Mucosa of descending colon (tissue), 3 donors: Measurements from ENCODE around the gene FUT9. TPM values are rescaled to one million over a fixed set of nuclear protein-coding genes. Genes with fewer than 3 reads are reported as not detected.

Source experiments
- ATAC-seq: fragments of 200-7000 bp; cut with Tn5 transposase; one replicate; pipeline ENCODE4 v1.9.1; 2020; ENCODE audit warnings: mild to moderate bottlenecking, moderate library complexity
- DNase-seq, 3 donors: peaks; one replicate each; pipeline ENCODE4 v3.0.0-alpha.2; 2020
- H3K36me3 ChIP-seq: fragments of 200-600 bp; one replicate; pipeline ENCODE4 v1.8.0; 2021; ENCODE audit warnings: low read depth, mild to moderate bottlenecking
- H3K4me1 ChIP-seq: fragments of 200-600 bp; one replicate; pipeline ENCODE4 v1.8.0; 2021; ENCODE audit warnings: low read depth, mild to moderate bottlenecking
- H3K4me3 ChIP-seq: fragments of 200-600 bp; one replicate; pipeline ENCODE4 v1.8.0; 2021; ENCODE audit warnings: mild to moderate bottlenecking
- H3K9me3 ChIP-seq: fragments of 200-600 bp; one replicate; pipeline ENCODE4 v1.8.0; 2021; ENCODE audit warnings: mild to moderate bottlenecking
- intact Hi-C, 2 donors: fragments of 100-400 bp; cut with DNase I in 1 of 2; cut with micrococcal nuclease in 1 of 2; formaldehyde crosslinking; loops; one replicate each; pipeline versions ENCODE4 v1.11.0 to v1.11.1; 2022; cut with DNase I, micrococcal nuclease
- total RNA-seq, 3 donors: library from RNA; stranded (reverse); fragmentation: NEBNext Ultra II Directional in 2 of 3; extraction: Animal tissue kit (Norgen Biotek cat#: 25700) in 2 of 3; gene quantifications; one replicate each; pipeline versions ENCODE4 v1.2.1 to v1.2.4, GENCODE V29; 2021 to 2023
- TF ChIP-seq, protein P1 (sequence below): fragments of 200-600 bp; IDR thresholded peaks from one replicate; pipeline ENCODE4 v1.8.0; 2022; ENCODE audit warnings: antibody characterized with exemption, mild to moderate bottlenecking
- donor health status: DM: no; HTN: no; CAD: no; lungs with moderate emphysema.
- donor health status: DM: no; HTN: no; CAD: no.
- donor health status: DM: no; HTN: yes; CAD: no.

FUT9 gene
- total RNA-seq, 3 donors from 2014 or later: 0.02 to 0.09 TPM; not detected in 1

DNA sequence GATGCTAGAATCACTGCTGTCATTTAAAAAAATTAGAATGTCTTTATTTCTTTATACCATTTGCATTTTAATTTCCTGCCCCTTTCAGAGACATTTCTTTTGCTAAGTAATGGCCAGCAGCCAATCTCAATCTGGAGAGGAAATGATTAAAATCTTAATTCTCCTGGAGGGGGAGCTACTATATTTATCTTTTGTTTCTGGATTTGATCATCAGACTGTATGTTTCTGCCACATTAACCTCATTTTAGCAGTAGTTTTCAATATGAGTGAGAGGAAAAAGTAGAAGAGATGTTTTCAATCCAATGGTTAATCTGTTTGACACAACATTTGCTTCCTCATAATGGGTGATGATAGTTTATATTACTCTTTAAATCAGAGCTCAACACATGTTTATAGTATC is 138.0 kb downstream of the FUT9 start:
- DNase-seq: no peak
- no peaks in the 10 kb centered on the region for H3K9me3 ChIP-seq
- H3K36me3 ChIP-seq: no peaks in the 10 kb centered on the region
- TF ChIP-seq, protein P1, sequence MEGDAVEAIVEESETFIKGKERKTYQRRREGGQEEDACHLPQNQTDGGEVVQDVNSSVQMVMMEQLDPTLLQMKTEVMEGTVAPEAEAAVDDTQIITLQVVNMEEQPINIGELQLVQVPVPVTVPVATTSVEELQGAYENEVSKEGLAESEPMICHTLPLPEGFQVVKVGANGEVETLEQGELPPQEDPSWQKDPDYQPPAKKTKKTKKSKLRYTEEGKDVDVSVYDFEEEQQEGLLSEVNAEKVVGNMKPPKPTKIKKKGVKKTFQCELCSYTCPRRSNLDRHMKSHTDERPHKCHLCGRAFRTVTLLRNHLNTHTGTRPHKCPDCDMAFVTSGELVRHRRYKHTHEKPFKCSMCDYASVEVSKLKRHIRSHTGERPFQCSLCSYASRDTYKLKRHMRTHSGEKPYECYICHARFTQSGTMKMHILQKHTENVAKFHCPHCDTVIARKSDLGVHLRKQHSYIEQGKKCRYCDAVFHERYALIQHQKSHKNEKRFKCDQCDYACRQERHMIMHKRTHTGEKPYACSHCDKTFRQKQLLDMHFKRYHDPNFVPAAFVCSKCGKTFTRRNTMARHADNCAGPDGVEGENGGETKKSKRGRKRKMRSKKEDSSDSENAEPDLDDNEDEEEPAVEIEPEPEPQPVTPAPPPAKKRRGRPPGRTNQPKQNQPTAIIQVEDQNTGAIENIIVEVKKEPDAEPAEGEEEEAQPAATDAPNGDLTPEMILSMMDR: no peak
- intact Hi-C loops: no loop called here
- no peak overlapping the region for H3K4me3 ChIP-seq
- no peak for ATAC-seq
- no peaks in the 10 kb centered on the region for H3K4me1 ChIP-seq

DNA sequence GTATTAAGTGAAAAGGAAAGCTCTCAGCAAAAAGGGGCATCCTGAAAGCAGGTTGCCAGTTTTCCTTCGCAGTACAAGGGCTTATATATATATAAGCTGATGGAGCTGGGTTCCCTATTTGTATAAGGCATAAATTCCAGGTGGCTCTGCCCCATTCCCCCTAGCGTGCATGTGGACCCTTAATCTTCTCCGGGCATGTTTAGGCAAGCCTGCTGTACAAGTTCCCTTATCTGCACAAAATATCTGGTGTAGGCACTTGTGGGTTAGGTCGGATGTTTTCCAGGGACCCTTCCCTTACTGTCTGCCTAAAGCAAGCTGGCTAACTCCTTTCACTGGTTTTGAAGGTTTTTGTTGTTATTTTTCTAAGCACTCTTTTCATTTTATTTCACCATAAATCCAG is 140.7 kb downstream of the FUT9 start:
- TF ChIP-seq, protein P1: no peak
- intact Hi-C loops: no loop called here
- DNase-seq (no peak), ATAC-seq (no peak)
- H3K4me1 ChIP-seq: no peaks in the 10 kb centered on the region
- H3K9me3 ChIP-seq: no peaks in the 10 kb centered on the region
- no peak overlapping the region for H3K4me3 ChIP-seq
- H3K36me3 ChIP-seq: no peaks in the 10 kb centered on the region

DNA sequence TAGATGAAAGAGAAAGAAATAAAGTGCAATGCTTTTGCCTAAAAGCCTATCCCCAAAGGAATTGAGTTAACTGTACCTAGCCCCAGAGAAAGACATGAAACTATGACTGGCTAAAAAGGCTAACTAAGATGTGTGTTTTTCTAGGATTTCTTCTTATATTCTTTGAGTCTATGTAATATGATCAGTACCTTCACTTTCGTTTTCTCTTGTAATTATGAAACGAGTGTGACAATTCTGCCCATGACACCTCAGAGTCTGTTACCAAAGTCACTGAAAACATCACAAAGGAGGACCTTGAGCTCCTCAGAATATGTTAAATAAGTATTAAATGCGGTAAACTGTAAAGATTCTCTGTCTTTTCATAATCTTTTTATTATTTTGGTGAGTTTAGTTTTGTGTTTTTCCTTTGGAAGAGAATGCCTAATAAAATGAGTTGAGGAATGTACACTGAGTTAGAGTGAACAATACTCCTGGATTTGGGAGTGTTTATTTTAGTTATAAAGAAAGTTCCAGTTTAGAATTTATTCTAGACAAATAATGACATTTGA is 141.3 kb downstream of the FUT9 start:
- no peaks in the 10 kb centered on the region for H3K9me3 ChIP-seq
- intact Hi-C loops: no loop called here
- ATAC-seq (no peak), DNase-seq (no peak)
- TF ChIP-seq, protein P1: no peak
- no peaks in the 10 kb centered on the region for H3K4me1 ChIP-seq
- H3K36me3 ChIP-seq: no peaks in the 10 kb centered on the region
- H3K4me3 ChIP-seq: no peak overlapping the region

DNA sequence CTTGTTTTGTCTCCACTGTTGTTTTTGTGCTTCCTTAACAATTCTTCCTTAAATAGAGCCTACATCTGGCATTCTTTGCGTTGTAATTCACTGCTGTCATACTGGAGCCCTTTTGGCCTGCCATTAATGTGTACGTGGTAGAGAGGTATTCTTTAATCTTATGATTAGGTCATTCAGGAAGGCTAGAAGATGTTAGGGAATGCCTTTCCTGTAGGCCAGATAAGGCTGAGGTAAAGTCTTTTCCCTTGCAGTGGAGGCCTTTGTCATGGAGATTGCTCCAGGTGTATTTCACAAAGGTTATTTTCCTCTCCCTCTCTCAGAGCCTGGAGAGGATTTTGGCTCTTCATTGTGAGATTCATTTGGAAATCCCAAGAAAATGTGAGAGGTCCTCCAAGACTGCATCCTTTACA is 146.9 kb downstream of the FUT9 start:
- Histone ChIP-seq H3K4me3 (no peak overlapping the region), H3K36me3 (no peaks in the 10 kb centered on the region), H3K9me3 (no peaks in the 10 kb centered on the region), H3K4me1 (no peaks in the 10 kb centered on the region)
- intact Hi-C loops: no loop called here
- TF ChIP-seq, protein P1: no peak
- DNase-seq (no peak), ATAC-seq (no peak)

DNA sequence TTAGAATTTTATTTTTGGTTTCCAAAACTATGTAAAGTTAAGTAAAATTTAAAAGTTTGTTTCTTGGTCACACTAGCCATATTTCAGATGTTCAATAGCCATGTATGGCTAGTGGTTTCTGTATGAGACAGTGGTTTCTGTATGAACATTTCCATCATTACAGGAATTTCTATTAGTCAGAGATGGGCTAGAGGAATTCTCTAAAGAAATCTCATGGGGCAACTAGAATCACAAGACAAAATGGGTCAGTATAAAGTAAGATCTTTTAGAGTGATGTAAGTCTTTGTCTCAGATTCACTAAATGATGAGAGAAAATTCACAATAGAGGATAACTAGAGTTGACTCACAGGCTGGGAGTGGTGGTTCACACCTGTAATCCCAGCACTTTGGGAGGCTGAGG is 149.0 kb downstream of the FUT9 start:
- no peaks in the 10 kb centered on the region for H3K36me3 ChIP-seq
- intact Hi-C loops: no loop called here
- H3K4me3 ChIP-seq: no peak overlapping the region
- ATAC-seq (no peak), DNase-seq (no peak)
- H3K9me3 ChIP-seq: no peaks in the 10 kb centered on the region
- H3K4me1 ChIP-seq: no peaks in the 10 kb centered on the region
- TF ChIP-seq, protein P1: no peak

DNA sequence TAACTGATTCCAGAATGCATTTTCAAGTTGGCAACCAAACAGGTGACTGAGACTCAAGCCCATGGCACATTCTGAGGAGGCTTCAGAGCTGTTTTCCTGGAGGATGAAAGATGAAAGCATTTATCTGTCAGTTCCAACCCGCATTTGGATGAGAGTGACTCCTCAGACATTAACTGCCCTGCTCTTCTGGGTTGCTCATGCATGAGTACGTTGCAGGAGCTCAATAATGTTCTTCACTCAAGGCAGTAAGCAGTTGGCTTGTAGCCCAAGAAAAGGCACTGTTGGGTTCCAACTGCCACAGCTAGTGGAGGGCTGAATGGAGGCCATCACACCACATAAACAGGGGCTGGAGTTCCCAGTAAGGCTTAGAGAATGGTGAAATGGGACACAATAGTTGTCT is 155.3 kb downstream of the FUT9 start:
- DNase-seq (no peak), ATAC-seq (no peak)
- TF ChIP-seq, protein P1: no peak
- Histone ChIP-seq H3K4me1 (no peaks in the 10 kb centered on the region), H3K36me3 (no peaks in the 10 kb centered on the region), H3K4me3 (no peak overlapping the region), H3K9me3 (no peaks in the 10 kb centered on the region)
- intact Hi-C loops: no loop called here
